ENCODE results near the gene SREBF2. TPM values are rescaled to one million over a fixed set of nuclear protein-coding genes. Genes with fewer than 3 reads are reported as not detected.

Gene SREBF2
- polyA plus RNA-seq, 3 donors: 22.2 to 25.1 (median 24.5) TPM

DNA sequence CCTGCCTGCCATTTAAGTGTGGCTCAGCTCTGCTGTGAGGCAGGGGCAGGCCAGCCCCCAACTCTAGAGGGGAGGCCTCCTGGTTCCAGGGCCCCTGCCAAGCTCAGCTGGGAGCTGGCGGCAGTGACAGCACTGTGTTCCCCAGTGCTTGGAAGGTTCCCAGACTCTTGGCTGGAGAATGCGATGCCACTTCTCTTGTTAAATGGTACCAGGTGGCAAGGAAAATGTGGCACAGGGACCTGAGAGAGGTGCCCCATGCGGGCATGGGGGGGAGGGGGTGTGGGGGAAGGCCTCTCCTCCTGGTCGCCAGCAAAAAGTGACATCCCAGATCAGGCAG, 102.1 kb downstream of the SREBF2 start:
- Histone ChIP-seq H3K9ac (ENCODE audit: insufficient read depth, low read length, poor library complexity, severe bottlenecking) (no peak overlapping the region), H3K27me3 (ENCODE audit: control insufficient read depth in 2 of 2, insufficient read depth in 2 of 2, low read length in 2 of 2) (no peaks in the 10 kb centered on the region), H3K36me3 (replicated peaks in 1 of 2; ENCODE audit: control insufficient read depth in 1 of 2, insufficient read depth in 2 of 2, low read length in 2 of 2) (peaks cover 7 to 15% of the 10 kb centered on the region in 2 donors), H3K79me2 (ENCODE audit: insufficient read depth, low read length) (no peaks in the 10 kb centered on the region), H4K20me1 (ENCODE audit: insufficient read depth, low read length) (no peaks in the 10 kb centered on the region), H3K4me2 (replicated peaks; ENCODE audit: extremely low read depth, low read length, poor library complexity, severe bottlenecking) (no peak overlapping the region), H3K9me3 (replicated peaks in 1 of 2; ENCODE audit: control insufficient read depth in 1 of 2, insufficient read depth in 1 of 2, low read length in 2 of 2) (no peaks in the 10 kb centered on the region), H3K4me1 (ENCODE audit: control insufficient read depth in 1 of 2, insufficient read depth in 2 of 2, low read length in 2 of 2) (no peaks in the 10 kb centered on the region), H3K27ac (ENCODE audit: low read depth in 1 of 2, low read length in 2 of 2) (no peak overlapping the region), H3K4me3 (replicated peaks in 1 of 3; ENCODE audit: low read depth in 2 of 3, low read length in 3 of 3) (no peak overlapping the region), H2AFZ (ENCODE audit: insufficient read depth, low read depth, low read length, poor library complexity, severe bottlenecking) (no peak overlapping the region)
- Mint-ChIP-seq H3K4me1 (peaks cover 3% of the 10 kb centered on the region), H3K27ac (peak overlapping the region in 2 of 7 donors; percentile 35 to 63), H3K36me3 (peaks cover 9 to 39% of the 10 kb centered on the region in 2 donors), H3K4me3 (no peak overlapping the region), H3K27me3 (ENCODE audit: low read depth in 3 of 3) (peaks cover 0 to 8% (median 2%) of the 10 kb centered on the region in 3 donors), H3K9me3 (peaks cover 0 to 2% (median 0%) of the 10 kb centered on the region in 7 donors)
- intact Hi-C loops (cut with micrococcal nuclease): no loop called here
- WGBS (ENCODE audit: insufficient coverage): 100% methylated on average over 2 of the region's 4 CpGs
- no peak for DNase-seq
- TF ChIP-seq, protein P1, sequence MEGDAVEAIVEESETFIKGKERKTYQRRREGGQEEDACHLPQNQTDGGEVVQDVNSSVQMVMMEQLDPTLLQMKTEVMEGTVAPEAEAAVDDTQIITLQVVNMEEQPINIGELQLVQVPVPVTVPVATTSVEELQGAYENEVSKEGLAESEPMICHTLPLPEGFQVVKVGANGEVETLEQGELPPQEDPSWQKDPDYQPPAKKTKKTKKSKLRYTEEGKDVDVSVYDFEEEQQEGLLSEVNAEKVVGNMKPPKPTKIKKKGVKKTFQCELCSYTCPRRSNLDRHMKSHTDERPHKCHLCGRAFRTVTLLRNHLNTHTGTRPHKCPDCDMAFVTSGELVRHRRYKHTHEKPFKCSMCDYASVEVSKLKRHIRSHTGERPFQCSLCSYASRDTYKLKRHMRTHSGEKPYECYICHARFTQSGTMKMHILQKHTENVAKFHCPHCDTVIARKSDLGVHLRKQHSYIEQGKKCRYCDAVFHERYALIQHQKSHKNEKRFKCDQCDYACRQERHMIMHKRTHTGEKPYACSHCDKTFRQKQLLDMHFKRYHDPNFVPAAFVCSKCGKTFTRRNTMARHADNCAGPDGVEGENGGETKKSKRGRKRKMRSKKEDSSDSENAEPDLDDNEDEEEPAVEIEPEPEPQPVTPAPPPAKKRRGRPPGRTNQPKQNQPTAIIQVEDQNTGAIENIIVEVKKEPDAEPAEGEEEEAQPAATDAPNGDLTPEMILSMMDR (IDR thresholded peaks at IDR 0.05): no peak

DNA sequence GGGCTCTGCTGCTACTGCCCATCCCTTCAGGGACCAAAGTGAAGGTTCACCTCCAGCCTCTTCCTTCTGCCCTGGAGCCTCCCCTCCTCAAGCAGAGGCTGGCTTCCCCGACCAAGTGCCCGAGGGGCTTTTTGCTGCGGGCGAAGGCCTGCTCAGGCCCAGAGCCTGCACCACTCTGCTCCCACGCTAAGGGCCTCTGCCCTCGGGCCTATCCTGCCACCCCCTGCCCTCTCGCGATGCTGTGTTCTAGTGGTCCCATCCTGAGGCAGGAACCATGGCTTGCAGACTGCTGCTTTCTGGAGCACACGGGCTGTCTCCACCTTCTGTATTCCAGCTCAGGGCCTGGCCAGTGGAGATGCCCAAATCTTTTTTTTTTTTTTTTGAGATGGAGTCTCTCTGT, 102.6 kb downstream of the SREBF2 start:
- Mint-ChIP-seq H3K27ac (peak overlapping the region in 2 of 7 donors; percentile 15 to 63), H3K36me3 (peaks cover 9 to 39% of the 10 kb centered on the region in 2 donors), H3K4me3 (no peak overlapping the region), H3K4me1 (peaks cover 6% of the 10 kb centered on the region), H3K27me3 (ENCODE audit: low read depth in 3 of 3) (peaks cover 0 to 8% (median 0%) of the 10 kb centered on the region in 3 donors), H3K9me3 (peaks cover 0 to 3% (median 0%) of the 10 kb centered on the region in 7 donors)
- H3K79me2 ChIP-seq (ENCODE audit: insufficient read depth, low read length): no peaks in the 10 kb centered on the region
- H3K27me3 ChIP-seq (ENCODE audit: control insufficient read depth in 2 of 2, insufficient read depth in 2 of 2, low read length in 2 of 2): no peaks in the 10 kb centered on the region
- no peak overlapping the region for H3K27ac ChIP-seq (ENCODE audit: low read depth in 1 of 2, low read length in 2 of 2)
- H3K4me1 ChIP-seq (ENCODE audit: control insufficient read depth in 1 of 2, insufficient read depth in 2 of 2, low read length in 2 of 2): no peaks in the 10 kb centered on the region
- TF ChIP-seq, protein P1 (IDR thresholded peaks at IDR 0.05): no peak
- whole genome bisulfite sequencing (ENCODE audit: insufficient coverage): 98% methylated on average over 5 of the region's 9 CpGs
- H3K4me3 ChIP-seq (replicated peaks in 1 of 3; ENCODE audit: low read depth in 2 of 3, low read length in 3 of 3): no peak overlapping the region
- peaks cover 7 to 15% of the 10 kb centered on the region in 2 donors for H3K36me3 ChIP-seq (replicated peaks in 1 of 2; ENCODE audit: control insufficient read depth in 1 of 2, insufficient read depth in 2 of 2, low read length in 2 of 2)
- DNase-seq: no peak
- H3K9ac ChIP-seq (ENCODE audit: insufficient read depth, low read length, poor library complexity, severe bottlenecking): peak overlapping the region; percentile 8
- no peaks in the 10 kb centered on the region for H4K20me1 ChIP-seq (ENCODE audit: insufficient read depth, low read length)
- H3K4me2 ChIP-seq (replicated peaks; ENCODE audit: extremely low read depth, low read length, poor library complexity, severe bottlenecking): no peak overlapping the region
- intact Hi-C loops (cut with micrococcal nuclease): no loop called here
- H3K9me3 ChIP-seq (replicated peaks in 1 of 2; ENCODE audit: control insufficient read depth in 1 of 2, insufficient read depth in 1 of 2, low read length in 2 of 2): no peaks in the 10 kb centered on the region
- no peak overlapping the region for H2AFZ ChIP-seq (ENCODE audit: insufficient read depth, low read depth, low read length, poor library complexity, severe bottlenecking)

Measured in CD14-positive monocyte (primary cell).